ENCODE data around the gene PARP8.

Gene PARP8

GRCh38 chr5:50856401-50857119 is 190.1 kb downstream of the PARP8 start:
- no peak for DNase-seq

GRCh38 chr5:50863534-50864170 is 197.2 kb downstream of the PARP8 start:
- DNase-seq = no peak

DNA sequence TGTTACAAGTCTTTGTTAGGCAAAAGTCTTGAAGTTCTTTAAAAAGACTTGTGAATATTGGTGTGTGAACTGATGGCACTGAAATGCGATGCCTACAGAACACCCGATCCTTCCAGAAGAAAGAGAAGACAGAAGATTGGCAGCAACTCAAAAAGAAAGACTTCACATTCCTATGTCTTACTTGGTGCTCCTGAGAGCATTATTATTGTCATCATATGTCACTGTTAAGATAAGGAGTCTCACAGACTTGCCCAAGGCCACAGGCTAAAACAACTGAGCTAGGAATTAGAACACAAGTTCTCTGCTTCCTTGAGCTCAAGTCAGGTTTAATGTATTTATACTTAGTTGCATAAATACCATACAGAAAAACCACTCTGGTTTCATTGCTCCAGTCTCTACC is 198.0 kb downstream of the PARP8 start:
- DNase-seq = no peak

- DNase-seq = no peak
These were observed 200.0 kb downstream of the PARP8 start for GRCh38 chr5:50866415-50866814.

- DNase-seq = no peak
These were observed 200.7 kb downstream of the PARP8 start for GRCh38 chr5:50867140-50867539.

DNA sequence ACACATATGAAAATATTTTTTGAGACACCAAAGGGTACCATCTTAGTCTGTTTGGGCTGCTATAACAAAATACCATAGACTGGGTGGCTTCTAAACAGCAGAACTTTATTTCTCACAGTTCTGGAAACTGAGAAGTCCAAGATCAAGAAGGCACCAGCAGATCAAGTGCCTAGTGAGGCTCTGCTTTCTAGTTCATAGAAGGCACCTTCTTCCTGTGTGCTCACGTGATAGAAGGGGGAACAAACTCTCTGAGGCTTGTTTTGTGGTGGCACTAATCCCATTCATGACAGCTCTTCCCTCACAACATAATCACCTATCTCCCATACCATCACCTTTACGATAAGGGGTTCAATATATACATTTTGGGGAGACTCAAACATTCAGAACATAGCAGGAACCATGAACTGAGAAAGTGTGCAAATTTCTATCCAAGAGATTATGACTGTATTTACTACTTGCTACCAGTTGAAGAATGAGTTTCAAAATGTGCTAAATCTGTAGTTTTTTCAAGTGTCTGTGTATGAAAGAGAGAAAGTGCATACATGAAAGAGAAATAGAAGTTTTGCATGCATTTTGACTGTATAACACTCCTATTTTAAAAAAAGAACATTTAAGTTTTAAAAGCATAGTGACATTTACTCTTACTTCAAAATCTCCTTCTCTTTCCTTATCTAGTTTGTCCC is 207.3 kb downstream of the PARP8 start:
- DNase-seq = no peak

- DNase-seq = no peak
These were observed 208.0 kb downstream of the PARP8 start for GRCh38 chr5:50874306-50875001.

DNA sequence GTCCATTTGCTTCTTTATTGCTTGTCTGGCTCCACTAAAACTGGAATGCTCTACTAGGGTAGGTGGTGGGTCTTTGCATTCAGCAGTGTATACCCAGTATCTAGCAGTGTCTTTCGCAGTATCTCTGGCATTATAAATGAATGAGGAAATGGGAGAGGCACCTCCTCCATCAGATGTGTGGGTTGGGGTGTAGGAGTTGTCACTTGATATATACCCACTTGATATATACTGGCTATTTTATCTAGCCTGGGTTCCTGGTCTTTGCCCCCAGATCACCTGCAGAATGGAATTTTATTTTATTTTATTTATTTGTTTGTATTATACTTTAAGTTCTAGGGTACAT is 208.5 kb downstream of the PARP8 start:
- DNase-seq = no peak

GRCh38 chr5:50878470-50878869 is 212.0 kb downstream of the PARP8 start:
- no peak for DNase-seq

- no peak for DNase-seq
These were observed 215.0 kb downstream of the PARP8 start for GRCh38 chr5:50881407-50881806.

- DNase-seq = no peak
These were observed 220.4 kb downstream of the PARP8 start for GRCh38 chr5:50886657-50887345.

GRCh38 chr5:50887889-50888633 is 221.6 kb downstream of the PARP8 start:
- no peak for DNase-seq

- DNase-seq = no peak
These were observed 222.3 kb downstream of the PARP8 start for GRCh38 chr5:50888751-50889150.

GRCh38 chr5:50889790-50890189 is 223.4 kb downstream of the PARP8 start:
- DNase-seq = no peak
